GM12801 (cell line): Measurements from ENCODE around the gene SLC8A1.

Source experiments
- CTCF ChIP-seq: IDR thresholded peaks from one replicate; pipeline ENCODE4 v1.5.1; 2011; ENCODE audit warnings: control low read depth; ENCODE audit not compliant: insufficient read length; ENCODE audit errors: extremely low read depth

Gene SLC8A1

GRCh38 chr2:40259900-40260299, 192.0 kb downstream of the SLC8A1 start:
- TF ChIP-seq CTCF, result no peak

- TF ChIP-seq CTCF, result no peak
Observed at GRCh38 chr2:40258135-40258457, 193.8 kb downstream of the SLC8A1 start.

GRCh38 chr2:40257340-40258134, 194.4 kb downstream of the SLC8A1 start:
- TF ChIP-seq CTCF, result no peak

- TF ChIP-seq CTCF, result no peak
Observed at GRCh38 chr2:40256649-40257048, 195.2 kb downstream of the SLC8A1 start.

- TF ChIP-seq CTCF, result no peak
Observed at GRCh38 chr2:40256008-40256407, 195.9 kb downstream of the SLC8A1 start.

- TF ChIP-seq CTCF, result no peak
Observed at GRCh38 chr2:40255103-40255502, 196.8 kb downstream of the SLC8A1 start.

- TF ChIP-seq CTCF, result no peak
Observed at GRCh38 chr2:40254611-40255010, 197.3 kb downstream of the SLC8A1 start.

- no peak for TF ChIP-seq CTCF
Observed at GRCh38 chr2:40251137-40251536, 200.8 kb downstream of the SLC8A1 start.
